OCI-LY3 (cell line): ENCODE data around the gene TTC28.

Source experiments
- H2AFZ ChIP-seq: fragments of 200-600, 300-600 bp; shearing (Covaris generic); 2 replicates; pipeline ENCODE4 v1.6.0; 2014; ENCODE audit warnings: antibody characterized with exemption, low read depth, low read length
- H3K27ac ChIP-seq: fragments of 200-600, 300-600 bp; sonication (generic); 2 replicates; pipeline ENCODE4 v1.5.1; 2014; ENCODE audit warnings: mild to moderate bottlenecking, low read length, moderate library complexity, mixed read lengths
- H3K27me3 ChIP-seq: fragments of 200-600, 300-600 bp; sonication (generic); 2 replicates; pipeline ENCODE4 v1.6.1; 2014; ENCODE audit warnings: low read depth, low read length, mixed read lengths
- H3K36me3 ChIP-seq: fragments of 200-600, 300-600 bp; sonication (generic); replicated peaks from 2 replicates; pipeline ENCODE3; 2014; ENCODE audit warnings: low read depth, low read length, mixed read lengths
- H3K4me1 ChIP-seq: fragments of 300-600, 200-600 bp; sonication (generic); 2 replicates; pipeline ENCODE4 v1.6.1; 2014; ENCODE audit warnings: low read length, mixed read lengths
- H3K4me2 ChIP-seq: fragments of 200-600, 300-600 bp; sonication (generic); 2 replicates; pipeline ENCODE4 v1.6.1; 2014; ENCODE audit warnings: low read length, mixed read lengths
- H3K4me3 ChIP-seq: fragments of 300-600, 200-600 bp; sonication (generic); 2 replicates; pipeline ENCODE4 v1.5.1; 2014; ENCODE audit warnings: antibody characterized with exemption, mild to moderate bottlenecking, low read length, moderate library complexity
- H3K79me2 ChIP-seq: fragments of 300-600, 200-600 bp; shearing (Covaris generic); 2 replicates; pipeline ENCODE4 v1.6.1; 2014; ENCODE audit warnings: mild to moderate bottlenecking, low read length, mixed read lengths
- H3K9ac ChIP-seq: fragments of 300-600, 200-600 bp; shearing (Covaris generic); 2 replicates; pipeline ENCODE4 v1.6.0; 2014; ENCODE audit warnings: mild to moderate bottlenecking, low read length, moderate library complexity
- H3K9me3 ChIP-seq: fragments of 200-600, 300-600 bp; shearing (Covaris generic); 2 replicates; pipeline ENCODE4 v1.6.1; 2014; ENCODE audit warnings: low read length, mixed read lengths; ENCODE audit not compliant: insufficient read depth
- H4K20me1 ChIP-seq: fragments of 200-600, 300-600 bp; sonication (generic); 2 replicates; pipeline ENCODE4 v1.6.1; 2016; ENCODE audit warnings: low read length, mixed read lengths; ENCODE audit not compliant: insufficient read depth
- CTCF ChIP-seq: fragments of 200-600, 300-600 bp; sonication (generic); IDR thresholded peaks from 2 replicates; pipeline ENCODE4 v1.5.1; 2014; ENCODE audit warnings: antibody characterized with exemption, low read length, low read depth
- EZH2phosphoT487 ChIP-seq: fragments of 200-600 bp; shearing (Covaris generic); IDR thresholded peaks from 2 replicates; pipeline ENCODE4 v1.6.1; 2018; ENCODE audit warnings: antibody characterized with exemption, mixed run types, low read depth

TTC28 gene

GRCh38 chr22:27996981-27997380 lies 682.7 kb downstream of the TTC28 start:
- TF ChIP-seq CTCF = no peak
- no peak for TF ChIP-seq EZH2phosphoT487
- Histone ChIP-seq H3K4me1 (no peaks in the 10 kb centered on the region), H3K4me2 (no peak overlapping the region), H3K9ac (no peak overlapping the region), H4K20me1 (no peaks in the 10 kb centered on the region), H3K4me3 (no peak overlapping the region), H3K9me3 (no peaks in the 10 kb centered on the region), H3K79me2 (no peaks in the 10 kb centered on the region), H2AFZ (no peak overlapping the region), H3K36me3 (no peaks in the 10 kb centered on the region), H3K27me3 (no peaks in the 10 kb centered on the region), H3K27ac (no peak overlapping the region)

GRCh38 chr22:27996529-27996925 lies 683.1 kb downstream of the TTC28 start:
- Histone ChIP-seq H3K79me2 (no peaks in the 10 kb centered on the region), H3K36me3 (no peaks in the 10 kb centered on the region), H3K27me3 (no peaks in the 10 kb centered on the region), H3K9me3 (no peaks in the 10 kb centered on the region), H3K9ac (no peak overlapping the region), H4K20me1 (no peaks in the 10 kb centered on the region), H3K4me2 (no peak overlapping the region), H2AFZ (no peak overlapping the region), H3K4me1 (no peaks in the 10 kb centered on the region), H3K27ac (no peak overlapping the region), H3K4me3 (no peak overlapping the region)
- TF ChIP-seq EZH2phosphoT487 (no peak), CTCF (no peak)

GRCh38 chr22:27995801-27996528 lies 683.7 kb downstream of the TTC28 start:
- H3K27ac ChIP-seq = no peak overlapping the region
- no peaks in the 10 kb centered on the region for H3K27me3 ChIP-seq
- H3K4me3 ChIP-seq = no peak overlapping the region
- TF ChIP-seq EZH2phosphoT487 = no peak
- TF ChIP-seq CTCF = no peak
- H4K20me1 ChIP-seq = no peaks in the 10 kb centered on the region
- no peaks in the 10 kb centered on the region for H3K4me1 ChIP-seq
- H2AFZ ChIP-seq = no peak overlapping the region
- no peaks in the 10 kb centered on the region for H3K36me3 ChIP-seq
- H3K79me2 ChIP-seq = no peaks in the 10 kb centered on the region
- no peak overlapping the region for H3K9ac ChIP-seq
- no peak overlapping the region for H3K4me2 ChIP-seq
- H3K9me3 ChIP-seq = no peaks in the 10 kb centered on the region

DNA sequence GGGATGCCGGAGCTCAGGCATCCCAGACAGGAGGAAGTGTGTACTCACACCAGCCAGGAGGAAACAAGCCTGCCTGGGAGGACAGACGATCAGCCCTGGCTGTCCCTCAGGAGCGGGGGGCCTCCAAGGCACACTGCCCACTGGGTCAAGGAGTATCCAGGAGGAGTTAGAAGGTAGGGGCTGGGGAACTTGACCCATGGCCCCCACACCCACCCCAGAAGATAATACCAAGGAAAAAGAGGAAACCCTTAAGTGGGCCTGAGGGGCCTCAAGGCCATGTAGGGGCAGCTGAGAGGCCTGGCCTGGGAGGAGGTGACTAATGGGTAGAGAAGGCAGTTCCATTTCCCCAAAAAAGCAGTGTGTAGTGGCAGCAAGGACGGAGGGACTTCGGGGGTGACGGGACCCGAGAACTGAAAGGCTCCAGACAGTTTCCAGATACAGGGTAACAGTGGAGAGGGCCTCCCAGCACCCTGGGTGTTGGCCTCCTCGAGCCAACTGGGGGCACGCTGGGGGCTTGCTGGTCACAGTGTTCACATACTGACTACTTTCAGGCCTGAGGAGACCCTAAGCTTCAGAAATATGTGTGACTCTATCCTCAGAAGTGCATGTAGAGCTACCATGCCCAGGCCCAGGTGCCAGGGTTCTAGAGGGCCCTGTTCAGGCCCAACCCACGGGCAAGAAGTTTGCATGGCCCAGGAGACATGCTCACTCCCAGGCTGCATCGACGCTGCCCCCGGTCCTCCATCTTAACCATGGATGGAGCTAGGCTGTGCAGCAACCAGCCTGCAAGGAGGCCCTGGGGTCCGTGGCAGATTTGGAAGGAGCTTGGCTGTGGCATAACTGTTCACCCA lies 684.9 kb downstream of the TTC28 start:
- Histone ChIP-seq H3K9me3 (no peaks in the 10 kb centered on the region), H3K4me3 (no peak overlapping the region), H3K4me1 (no peaks in the 10 kb centered on the region), H4K20me1 (no peaks in the 10 kb centered on the region), H3K36me3 (no peaks in the 10 kb centered on the region), H3K27ac (no peak overlapping the region), H3K9ac (no peak overlapping the region), H3K4me2 (no peak overlapping the region), H3K27me3 (no peaks in the 10 kb centered on the region), H3K79me2 (no peaks in the 10 kb centered on the region), H2AFZ (no peak overlapping the region)
- no peak for TF ChIP-seq CTCF
- TF ChIP-seq EZH2phosphoT487 = no peak
